Fibroblast of lung (primary cell): ENCODE results near the gene HLA-G.

Experiments used
- EZH2 ChIP-seq: IDR thresholded peaks from 2 replicates; pipeline ENCODE4 v1.5.1; 2012; ENCODE audit warnings: low read length, control low read depth, mild to moderate bottlenecking; ENCODE audit errors: missing control alignments
- TF ChIP-seq, protein P1 (sequence below), 2 donors: IDR thresholded peaks in 1 of 2; conservative IDR thresholded peaks in 1 of 2; 1 replicate in 1 of 2; 2 replicates in 1 of 2; pipeline ENCODE4 v1.5.1; 2011 to 2012; ENCODE audit warnings: low read length in 2 of 2, control low read depth in 1 of 2, inconsistent platforms in 1 of 2, low read depth in 1 of 2, mild to moderate bottlenecking in 1 of 2

DNA sequence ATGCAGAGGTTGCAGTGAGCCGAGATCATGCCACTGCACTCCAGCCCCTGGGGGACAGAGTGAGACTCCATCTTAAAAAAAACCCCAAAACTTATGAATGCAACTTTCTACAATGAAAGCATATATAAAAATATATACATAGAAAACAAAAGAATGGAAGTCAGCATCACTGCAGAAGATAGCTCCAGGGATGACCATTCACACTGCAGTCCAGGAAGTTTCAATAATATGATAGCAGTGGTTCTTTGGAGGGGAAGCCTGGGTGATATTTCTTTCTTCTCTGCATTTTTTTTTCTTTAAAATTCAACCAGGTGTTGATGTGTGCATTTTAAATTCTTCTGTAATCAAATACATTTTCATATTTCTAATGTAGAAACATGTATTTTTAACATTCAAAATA lies 12.3 kb downstream of the HLA-G start:
- TF ChIP-seq, protein P1, sequence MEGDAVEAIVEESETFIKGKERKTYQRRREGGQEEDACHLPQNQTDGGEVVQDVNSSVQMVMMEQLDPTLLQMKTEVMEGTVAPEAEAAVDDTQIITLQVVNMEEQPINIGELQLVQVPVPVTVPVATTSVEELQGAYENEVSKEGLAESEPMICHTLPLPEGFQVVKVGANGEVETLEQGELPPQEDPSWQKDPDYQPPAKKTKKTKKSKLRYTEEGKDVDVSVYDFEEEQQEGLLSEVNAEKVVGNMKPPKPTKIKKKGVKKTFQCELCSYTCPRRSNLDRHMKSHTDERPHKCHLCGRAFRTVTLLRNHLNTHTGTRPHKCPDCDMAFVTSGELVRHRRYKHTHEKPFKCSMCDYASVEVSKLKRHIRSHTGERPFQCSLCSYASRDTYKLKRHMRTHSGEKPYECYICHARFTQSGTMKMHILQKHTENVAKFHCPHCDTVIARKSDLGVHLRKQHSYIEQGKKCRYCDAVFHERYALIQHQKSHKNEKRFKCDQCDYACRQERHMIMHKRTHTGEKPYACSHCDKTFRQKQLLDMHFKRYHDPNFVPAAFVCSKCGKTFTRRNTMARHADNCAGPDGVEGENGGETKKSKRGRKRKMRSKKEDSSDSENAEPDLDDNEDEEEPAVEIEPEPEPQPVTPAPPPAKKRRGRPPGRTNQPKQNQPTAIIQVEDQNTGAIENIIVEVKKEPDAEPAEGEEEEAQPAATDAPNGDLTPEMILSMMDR (conservative IDR thresholded peaks at IDR 0.05 in 1 of 2, IDR thresholded peaks at IDR 0.05 in 1 of 2; ENCODE audit: low read depth in 1 of 2, low read length in 2 of 2) = no peak
- TF ChIP-seq EZH2 = no peak
